Smooth muscle cell of bladder (primary cell): ENCODE measurements around the gene ELMOD1. TPM values are rescaled to one million over a fixed set of nuclear protein-coding genes. Genes with fewer than 3 reads are reported as not detected.

Source experiments
- total RNA-seq: library from RNA; depleted of rRNA; stranded (reverse); fragments of >200 nt; gene quantifications from 2 replicates; pipeline ENCODE4 v1.2.3, GENCODE V29; 2014

The ELMOD1 gene
- total RNA-seq: 0.83 and 1.1 TPM in 2 replicates

DNA sequence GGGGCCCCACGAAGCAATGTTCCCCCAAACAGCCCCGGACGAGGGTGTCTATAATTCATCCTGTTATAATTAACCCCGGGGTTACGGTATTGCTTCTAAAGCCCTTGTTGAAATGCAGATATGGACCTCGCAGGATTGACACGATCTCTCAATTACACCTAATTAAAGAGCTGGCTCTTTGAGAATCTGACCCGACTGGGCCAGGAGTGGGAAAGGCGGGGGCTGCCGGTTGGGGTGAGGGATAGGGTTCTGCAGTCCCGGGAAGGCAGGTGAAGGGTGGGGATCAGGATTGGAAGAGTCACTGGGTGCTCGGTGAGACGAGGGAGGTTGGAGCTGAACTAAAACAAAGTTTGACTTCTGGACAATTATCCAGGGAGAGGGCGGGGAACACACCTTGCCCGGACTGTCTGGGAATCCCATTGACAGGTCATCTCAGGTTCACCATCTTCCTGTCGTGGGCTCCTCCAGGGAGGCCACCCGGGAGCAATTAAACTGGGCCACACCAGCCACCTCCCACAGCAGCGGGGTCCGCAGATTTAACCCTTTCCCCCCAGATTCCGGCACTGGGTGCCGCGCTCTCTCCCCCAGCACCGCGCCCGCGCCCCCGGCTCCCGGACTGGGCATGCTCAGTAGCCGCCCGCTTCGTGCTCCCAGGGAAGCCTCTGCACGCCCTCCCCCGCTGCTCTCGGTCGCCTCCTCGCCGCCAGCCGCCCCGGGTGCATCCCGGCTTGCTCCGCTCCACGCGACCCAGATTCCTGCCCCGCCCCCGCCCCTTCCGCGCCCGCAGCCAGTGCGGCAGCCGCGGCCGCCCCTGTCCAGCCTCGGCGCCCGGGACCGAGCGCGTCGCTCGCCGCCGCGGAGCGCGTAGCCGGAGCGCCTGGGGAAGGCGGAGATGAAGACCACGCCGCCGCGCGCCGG, at the start of gene ELMOD1:
ELMOD1 (plus strand) TSS at position 688 of the 918 bp plus-strand sequence. CDS start 27,043 bp downstream, outside the sequence.

DNA sequence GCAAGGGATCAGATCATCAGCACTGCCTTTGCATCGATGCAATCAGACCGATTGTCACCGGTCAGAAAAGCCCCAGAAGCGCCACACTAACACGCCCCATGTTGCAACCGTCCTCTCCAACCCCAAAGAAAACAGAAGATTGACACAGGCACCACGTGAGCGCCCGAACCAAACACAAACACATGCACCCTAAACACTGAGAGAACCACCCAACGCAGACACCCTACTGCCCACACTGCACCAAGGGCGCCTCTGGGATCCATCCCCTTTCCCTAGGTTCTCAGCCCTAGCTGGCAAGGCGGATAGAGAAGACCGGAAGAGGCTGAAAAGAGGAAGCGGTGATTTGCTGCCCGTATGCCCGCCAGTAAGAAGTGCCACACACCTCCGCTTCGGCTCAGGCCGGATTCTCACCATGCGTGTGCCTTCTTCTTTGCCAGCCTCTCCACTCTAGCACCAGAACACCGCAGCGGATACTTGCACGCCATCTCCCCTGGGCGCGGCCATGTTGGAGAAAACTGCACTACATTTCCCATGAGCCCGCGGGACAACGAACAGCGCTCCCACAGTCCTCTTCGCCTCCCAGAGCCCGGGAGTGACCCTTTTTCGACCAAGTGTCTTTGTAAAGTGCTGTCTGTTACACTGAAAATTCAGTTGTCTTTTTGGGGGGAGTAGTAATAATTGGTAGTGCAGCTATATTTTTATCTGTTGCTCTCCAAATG, 25.6 kb upstream of the ELMOD1 start, which contains the start of gene ALKBH8:
ALKBH8 (minus strand) TSS at position 517 of the 719 bp plus-strand sequence. CDS start 4,842 bp downstream, outside the sequence.

DNA sequence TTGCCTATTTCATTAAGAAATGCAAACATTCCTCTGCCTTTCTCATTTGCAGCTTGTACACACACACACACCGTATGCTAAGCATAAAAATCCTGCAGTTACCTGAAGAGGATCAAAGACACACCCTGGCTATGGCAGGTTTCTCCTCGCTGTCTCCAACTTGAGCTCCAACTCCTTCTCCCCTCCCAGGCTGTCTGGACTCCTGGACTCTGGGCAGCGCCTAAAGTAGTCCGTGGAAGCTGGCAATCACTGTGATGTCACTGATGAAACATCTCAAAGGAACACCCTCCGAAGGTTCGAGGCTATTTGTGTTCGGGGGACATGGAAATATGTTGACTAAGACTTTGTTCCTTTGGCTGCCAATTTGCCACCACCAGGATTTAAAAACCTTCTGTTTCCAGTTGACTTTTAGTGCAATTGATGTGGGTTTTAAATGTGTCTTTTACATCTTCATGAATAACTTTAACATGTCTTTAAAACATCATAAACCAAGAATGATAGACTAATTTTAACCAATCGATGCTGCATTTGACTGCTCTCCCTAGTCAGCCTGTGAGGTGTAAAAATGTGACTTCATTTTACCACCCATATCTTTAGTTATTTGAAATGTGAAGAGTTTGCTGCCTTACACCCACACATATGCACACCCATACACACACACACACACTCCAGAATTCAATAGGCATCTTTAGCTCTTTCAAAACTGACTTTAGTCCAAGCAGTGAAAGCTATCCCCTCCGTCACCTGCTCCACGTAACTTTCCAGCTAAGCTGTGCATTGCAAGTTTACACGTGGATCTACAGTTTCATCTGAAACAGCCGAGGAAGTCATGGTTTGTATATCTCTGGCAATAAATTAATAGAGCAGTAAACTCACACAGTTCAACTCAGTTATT, 121.2 kb downstream of the ELMOD1 start, which contains the start of gene SLN:
SLN (minus strand) TSS at position 196 of the 895 bp plus-strand sequence.

Other genes with a start within 250 kb of the ELMOD1 start
- 8.2 and 10.9 TPM in 2 replicates for gene CWF19L2, start 133.3 kb upstream of the ELMOD1 start, total RNA-seq
- gene ALKBH8, start 25.4 kb upstream of the ELMOD1 start, total RNA-seq: 5.3 and 6.2 TPM in 2 replicates
- gene SLN, start 120.9 kb downstream of the ELMOD1 start, total RNA-seq: not detected in 2 replicates